ENCODE results near the gene PARD3.

PARD3 gene

GRCh38 chr10:34145715-34146114 lies 669.4 kb downstream of the PARD3 start:
- in situ Hi-C loops (cut with HindIII; ENCODE audit: low sequenced_read_pairs): no loop called here
- no peak for DNase-seq (ENCODE audit: low read depth)
- H3K4me3 ChIP-seq (ENCODE audit: low read depth, low read length): no peak overlapping the region
- TF ChIP-seq CTCF (IDR thresholded peaks at IDR 0.05; ENCODE audit: low read depth, low read length, missing control alignments): no peak

- DNase-seq (ENCODE audit: low read depth): no peak
- H3K4me3 ChIP-seq (ENCODE audit: low read depth, low read length): no peak overlapping the region
- in situ Hi-C loops (cut with HindIII; ENCODE audit: low sequenced_read_pairs): no loop called here
- no peak for TF ChIP-seq CTCF (IDR thresholded peaks at IDR 0.05; ENCODE audit: low read depth, low read length, missing control alignments)
These were observed 671.6 kb downstream of the PARD3 start for GRCh38 chr10:34143466-34143865.

GRCh38 chr10:34141032-34141680 lies 673.9 kb downstream of the PARD3 start:
- DNase-seq (ENCODE audit: low read depth): no peak
- in situ Hi-C loops (cut with HindIII; ENCODE audit: low sequenced_read_pairs): no loop called here
- TF ChIP-seq CTCF (IDR thresholded peaks at IDR 0.05; ENCODE audit: low read depth, low read length, missing control alignments): no peak
- no peak overlapping the region for H3K4me3 ChIP-seq (ENCODE audit: low read depth, low read length)

GRCh38 chr10:34139559-34139958 lies 675.5 kb downstream of the PARD3 start:
- in situ Hi-C loops (cut with HindIII; ENCODE audit: low sequenced_read_pairs): no loop called here
- H3K4me3 ChIP-seq (ENCODE audit: low read depth, low read length): no peak overlapping the region
- DNase-seq (ENCODE audit: low read depth): no peak
- no peak for TF ChIP-seq CTCF (IDR thresholded peaks at IDR 0.05; ENCODE audit: low read depth, low read length, missing control alignments)

- no peak for DNase-seq (ENCODE audit: low read depth)
- H3K4me3 ChIP-seq (ENCODE audit: low read depth, low read length): no peak overlapping the region
- in situ Hi-C loops (cut with HindIII; ENCODE audit: low sequenced_read_pairs): no loop called here
- TF ChIP-seq CTCF (IDR thresholded peaks at IDR 0.05; ENCODE audit: low read depth, low read length, missing control alignments): no peak
These were observed 677.1 kb downstream of the PARD3 start for GRCh38 chr10:34137955-34138354.

- H3K4me3 ChIP-seq (ENCODE audit: low read depth, low read length): no peak overlapping the region
- in situ Hi-C loops (cut with HindIII; ENCODE audit: low sequenced_read_pairs): no loop called here
- no peak for TF ChIP-seq CTCF (IDR thresholded peaks at IDR 0.05; ENCODE audit: low read depth, low read length, missing control alignments)
These were observed 677.9 kb downstream of the PARD3 start for GRCh38 chr10:34137201-34137600.

More at GRCh38 chr10:34137201-34137600, 677.9 kb downstream of the PARD3 start:
- no peak for DNase-seq (ENCODE audit: low read depth)
